Bronchial epithelial cell (primary cell): ENCODE data around the gene OR1E2. TPM values are rescaled to one million over a fixed set of nuclear protein-coding genes. Genes with fewer than 3 reads are reported as not detected.
"Not testable (repeated sequence)": the region's sequence is repeated elsewhere in the genome, so short reads cannot be mapped to it uniquely, and the experiment has no call there.

Experiments used
- DNase-seq: peaks from one replicate; pipeline ENCODE4 v3.0.0-alpha.2; 2010; ENCODE audit warnings: low read depth
- FAIRE-seq: peaks from 2 replicates; lab custom pipeline; 2011; peaks lifted over from hg19 to GRCh38; lab: Jason Lieb, UNC
- H3K27me3 ChIP-seq: 2 replicates; pipeline ENCODE4 v1.5.1; 2011; ENCODE audit warnings: low read length; ENCODE audit not compliant: control insufficient read depth, insufficient read depth
- H3K36me3 ChIP-seq: 2 replicates; pipeline ENCODE4 v1.5.1; 2011; ENCODE audit warnings: low read length; ENCODE audit not compliant: control insufficient read depth, insufficient read depth
- H3K4me3 ChIP-seq: 2 replicates; pipeline ENCODE4 v1.5.1; 2011; ENCODE audit warnings: mild to moderate bottlenecking, low read depth, low read length, control low read depth
- CTCF ChIP-seq: IDR thresholded peaks from 2 replicates; pipeline ENCODE4 v1.5.1; 2011; ENCODE audit warnings: mild to moderate bottlenecking, moderate library complexity, low read length, control low read depth, inconsistent platforms; ENCODE audit not compliant: insufficient read depth, severe bottlenecking
- total RNA-seq: library from RNA; depleted of rRNA; stranded (reverse); fragments of >200 nt; gene quantifications from 2 replicates; pipeline ENCODE4 v1.2.1, GENCODE V29; 2014

The OR1E2 gene
- total RNA-seq, 1 donor from 2014 or later = not detected

GRCh38 chr17:3474212-3474611 is 40.6 kb upstream of the OR1E2 start:
- FAIRE-seq = no peak

DNA sequence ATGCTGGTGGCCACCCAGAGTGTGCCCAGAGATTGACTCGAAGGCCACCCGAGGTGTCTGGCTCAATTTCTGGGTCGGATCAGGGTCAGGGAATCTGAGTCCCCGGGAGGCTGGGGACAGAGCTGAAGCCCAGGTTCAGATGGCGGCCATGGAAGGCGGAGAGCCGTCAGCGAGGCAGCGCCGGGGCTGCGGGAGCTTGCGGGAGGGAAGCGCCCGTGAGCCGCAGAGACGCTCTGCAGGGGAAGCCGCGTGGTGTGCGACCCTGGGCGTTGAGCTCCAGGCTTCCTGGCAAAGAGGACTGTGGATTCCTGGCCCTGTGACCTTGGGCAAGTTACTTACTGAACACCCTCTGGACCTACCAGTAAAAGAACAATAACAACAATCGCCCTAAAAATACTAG is 38.5 kb upstream of the OR1E2 start:
- H3K4me3 ChIP-seq = no peak overlapping the region
- no peak for TF ChIP-seq CTCF
- no peaks in the 10 kb centered on the region for H3K27me3 ChIP-seq
- no peaks in the 10 kb centered on the region for H3K36me3 ChIP-seq
- FAIRE-seq = no peak
- DNase-seq = no peak

More at GRCh38 chr17:3474212-3474611, 40.6 kb upstream of the OR1E2 start:
- H3K36me3 ChIP-seq = no peaks in the 10 kb centered on the region
- H3K27me3 ChIP-seq = no peaks in the 10 kb centered on the region
- DNase-seq = peak; percentile 2
- TF ChIP-seq CTCF = no peak
- no peak overlapping the region for H3K4me3 ChIP-seq

GRCh38 chr17:3471599-3471998 is 38.0 kb upstream of the OR1E2 start, which contains the start of gene SPATA22:
Gene SPATA22 (minus strand): TSS chr17:3471819. CDS start chr17:3469325, 2,494 bp downstream.
- no peak for TF ChIP-seq CTCF
- Histone ChIP-seq H3K27me3 (no peaks in the 10 kb centered on the region), H3K36me3 (no peaks in the 10 kb centered on the region), H3K4me3 (no peak within 1 kb of the TSS)
- DNase-seq = no peak
- FAIRE-seq = no peak

GRCh38 chr17:3469529-3469928 is 35.9 kb upstream of the OR1E2 start:
- no peak overlapping the region for H3K4me3 ChIP-seq
- no peaks in the 10 kb centered on the region for H3K36me3 ChIP-seq
- no peaks in the 10 kb centered on the region for H3K27me3 ChIP-seq
- TF ChIP-seq CTCF = no peak
- DNase-seq (no peak), FAIRE-seq (no peak)

- FAIRE-seq, DNase-seq, H3K4me3 ChIP-seq, H3K36me3 ChIP-seq, H3K27me3 ChIP-seq: not testable (repeated sequence)
Measured at GRCh38 chr17:3466355-3466754, 32.7 kb upstream of the OR1E2 start.

- FAIRE-seq = no peak
- Histone ChIP-seq H3K4me3 (no peak overlapping the region), H3K27me3 (no peaks in the 10 kb centered on the region)
Measured at GRCh38 chr17:3448059-3448665, 14.5 kb upstream of the OR1E2 start.

More at GRCh38 chr17:3448059-3448665, 14.5 kb upstream of the OR1E2 start:
- no peak for TF ChIP-seq CTCF
- no peaks in the 10 kb centered on the region for H3K36me3 ChIP-seq
- DNase-seq = peak; percentile 14
